Suprapubic skin (tissue), 4 donors: ENCODE measurements around the gene DHTKD1. TPM values are rescaled to one million over a fixed set of nuclear protein-coding genes. Genes with fewer than 3 reads are reported as not detected.
"Not testable (repeated sequence)": the region's sequence is repeated elsewhere in the genome, so short reads cannot be mapped to it uniquely, and the experiment has no call there.

Source experiments
- DNase-seq, 2 donors: peaks; one replicate each; pipeline ENCODE4 v3.0.0-alpha.2; 2019; ENCODE audit warnings: low spot score in 2 of 2
- H3K27ac ChIP-seq: fragments of 200-600 bp; sonication (generic); one replicate; pipeline ENCODE4 v1.5.1; 2019
- H3K27me3 ChIP-seq: fragments of 200-600 bp; sonication (generic); one replicate; pipeline ENCODE4 v1.5.1; 2019
- H3K36me3 ChIP-seq: fragments of 200-600 bp; sonication (generic); one replicate; pipeline ENCODE4 v1.5.1; 2019
- H3K4me1 ChIP-seq: fragments of 200-600 bp; sonication (generic); one replicate; pipeline ENCODE4 v1.5.1; 2019
- H3K4me3 ChIP-seq: fragments of 200-600 bp; sonication (generic); one replicate; pipeline ENCODE4 v1.5.1; 2019; ENCODE audit warnings: mild to moderate bottlenecking
- H3K9me3 ChIP-seq: fragments of 200-600 bp; sonication (generic); one replicate; pipeline ENCODE4 v1.5.1; 2019
- EP300 ChIP-seq: sonication (generic); formaldehyde crosslinking; IDR thresholded peaks from one replicate; pipeline ENCODE4 v1.6.1; 2017; ENCODE audit warnings: antibody characterized with exemption
- POLR2A ChIP-seq, 2 donors: fragments of 450-650 bp; IDR thresholded peaks; one replicate each; pipeline ENCODE4 v1.6.1; 2017; ENCODE audit warnings: antibody characterized with exemption in 2 of 2, mild to moderate bottlenecking in 2 of 2, moderate library complexity in 2 of 2
- POLR2AphosphoS5 ChIP-seq, 3 donors: sonication (generic); formaldehyde crosslinking; IDR thresholded peaks; one replicate each; pipeline ENCODE4 v1.6.1; 2017; ENCODE audit warnings: antibody characterized with exemption in 3 of 3
- WGBS: methylation state at CpG from one replicate; pipeline ENCODE4 v1.1.5; 2018; 5-methylcytosine and 5-hydroxymethylcytosine counted together
- total RNA-seq, 4 donors: library from RNA; depleted of rRNA; stranded (reverse); fragments of >200 nt; gene quantifications; one replicate each; pipeline ENCODE4 v1.1.0, GENCODE V29; 2016
- TF ChIP-seq, protein P1 (sequence below), 2 donors: fragments of 200-600 bp in 1 of 2; fragments of 450-650 bp in 1 of 2; sonication (generic) in 1 of 2; IDR thresholded peaks; one replicate each; pipeline ENCODE4 v1.5.1; 2016 to 2019; ENCODE audit warnings: antibody characterized with exemption in 2 of 2, mild to moderate bottlenecking in 1 of 2, moderate library complexity in 1 of 2

Gene DHTKD1
- total RNA-seq, 4 donors from 2014 or later = 9.1 to 21.2 (median 18.3) TPM

GRCh38 chr10:12063483-12063818 lies 5.3 kb upstream of the DHTKD1 start:
- TF ChIP-seq EP300 = no peak
- TF ChIP-seq POLR2AphosphoS5 (IDR thresholded peaks at IDR 0.05) = no peak
- TF ChIP-seq, protein P1, sequence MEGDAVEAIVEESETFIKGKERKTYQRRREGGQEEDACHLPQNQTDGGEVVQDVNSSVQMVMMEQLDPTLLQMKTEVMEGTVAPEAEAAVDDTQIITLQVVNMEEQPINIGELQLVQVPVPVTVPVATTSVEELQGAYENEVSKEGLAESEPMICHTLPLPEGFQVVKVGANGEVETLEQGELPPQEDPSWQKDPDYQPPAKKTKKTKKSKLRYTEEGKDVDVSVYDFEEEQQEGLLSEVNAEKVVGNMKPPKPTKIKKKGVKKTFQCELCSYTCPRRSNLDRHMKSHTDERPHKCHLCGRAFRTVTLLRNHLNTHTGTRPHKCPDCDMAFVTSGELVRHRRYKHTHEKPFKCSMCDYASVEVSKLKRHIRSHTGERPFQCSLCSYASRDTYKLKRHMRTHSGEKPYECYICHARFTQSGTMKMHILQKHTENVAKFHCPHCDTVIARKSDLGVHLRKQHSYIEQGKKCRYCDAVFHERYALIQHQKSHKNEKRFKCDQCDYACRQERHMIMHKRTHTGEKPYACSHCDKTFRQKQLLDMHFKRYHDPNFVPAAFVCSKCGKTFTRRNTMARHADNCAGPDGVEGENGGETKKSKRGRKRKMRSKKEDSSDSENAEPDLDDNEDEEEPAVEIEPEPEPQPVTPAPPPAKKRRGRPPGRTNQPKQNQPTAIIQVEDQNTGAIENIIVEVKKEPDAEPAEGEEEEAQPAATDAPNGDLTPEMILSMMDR (IDR thresholded peaks at IDR 0.05) = no peak
- TF ChIP-seq POLR2A (IDR thresholded peaks at IDR 0.05) = no peak
- Histone ChIP-seq H3K9me3 (no peaks in the 10 kb centered on the region), H3K27me3 (no peaks in the 10 kb centered on the region), H3K36me3 (no peaks in the 10 kb centered on the region), H3K4me3 (no peak overlapping the region), H3K4me1 (peaks cover 4% of the 10 kb centered on the region), H3K27ac (no peak overlapping the region)
- 79% methylated on average over 3 of the region's 3 CpGs for WGBS
- DNase-seq = no peak

DNA sequence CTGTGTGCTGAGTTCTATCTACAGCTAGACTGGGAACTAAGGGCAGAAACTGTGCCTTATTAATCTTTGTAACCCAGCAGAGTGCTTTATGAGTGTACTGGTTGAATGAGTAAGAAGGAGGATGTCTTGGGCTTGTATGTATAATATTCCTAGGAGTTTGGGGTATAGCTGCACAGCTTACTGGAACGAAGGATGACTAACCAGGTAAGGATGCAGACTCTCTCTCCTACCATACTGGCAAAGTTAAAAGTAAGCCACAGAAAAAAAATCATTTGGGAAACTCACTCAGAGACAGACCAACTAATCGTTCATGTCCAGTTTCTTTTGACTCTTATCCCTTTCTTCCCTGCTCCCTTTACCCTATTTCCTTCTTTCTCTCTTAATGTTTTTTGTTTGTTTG lies 1.4 kb upstream of the DHTKD1 start:
- WGBS = 76% methylated on average over 2 of the region's 2 CpGs
- Histone ChIP-seq H3K27me3 (no peaks in the 10 kb centered on the region), H3K36me3 (no peaks in the 10 kb centered on the region), H3K9me3 (no peaks in the 10 kb centered on the region), H3K4me1 (peaks cover 12% of the 10 kb centered on the region), H3K27ac (no peak overlapping the region), H3K4me3 (no peak overlapping the region)
- no peak for DNase-seq
- TF ChIP-seq EP300 (no peak), POLR2A (IDR thresholded peaks at IDR 0.05) (no peak), POLR2AphosphoS5 (IDR thresholded peaks at IDR 0.05) (no peak)
- TF ChIP-seq, protein P1 (IDR thresholded peaks at IDR 0.05) = no peak

- not testable (repeated sequence) for H3K36me3 ChIP-seq, H3K4me3 ChIP-seq, DNase-seq, H3K27me3 ChIP-seq, H3K27ac ChIP-seq, H3K9me3 ChIP-seq
- peaks cover 12% of the 10 kb centered on the region for H3K4me1 ChIP-seq
- 94% methylated on average over 15 of the region's 15 CpGs for WGBS
These were observed 2.7 kb downstream of the DHTKD1 start for GRCh38 chr10:12071441-12071840.

GRCh38 chr10:12073526-12073925 lies 4.8 kb downstream of the DHTKD1 start:
- H3K27ac ChIP-seq = no peak overlapping the region
- no peak overlapping the region for H3K4me3 ChIP-seq
- WGBS = 68% methylated on average over 4 of the region's 4 CpGs
- no peaks in the 10 kb centered on the region for H3K9me3 ChIP-seq
- peaks cover 7% of the 10 kb centered on the region for H3K4me1 ChIP-seq
- H3K27me3 ChIP-seq = no peaks in the 10 kb centered on the region
- TF ChIP-seq POLR2A (IDR thresholded peaks at IDR 0.05) (no peak), POLR2AphosphoS5 (IDR thresholded peaks at IDR 0.05) (no peak), EP300 (no peak)
- H3K36me3 ChIP-seq = no peaks in the 10 kb centered on the region
- DNase-seq = no peak

DNA sequence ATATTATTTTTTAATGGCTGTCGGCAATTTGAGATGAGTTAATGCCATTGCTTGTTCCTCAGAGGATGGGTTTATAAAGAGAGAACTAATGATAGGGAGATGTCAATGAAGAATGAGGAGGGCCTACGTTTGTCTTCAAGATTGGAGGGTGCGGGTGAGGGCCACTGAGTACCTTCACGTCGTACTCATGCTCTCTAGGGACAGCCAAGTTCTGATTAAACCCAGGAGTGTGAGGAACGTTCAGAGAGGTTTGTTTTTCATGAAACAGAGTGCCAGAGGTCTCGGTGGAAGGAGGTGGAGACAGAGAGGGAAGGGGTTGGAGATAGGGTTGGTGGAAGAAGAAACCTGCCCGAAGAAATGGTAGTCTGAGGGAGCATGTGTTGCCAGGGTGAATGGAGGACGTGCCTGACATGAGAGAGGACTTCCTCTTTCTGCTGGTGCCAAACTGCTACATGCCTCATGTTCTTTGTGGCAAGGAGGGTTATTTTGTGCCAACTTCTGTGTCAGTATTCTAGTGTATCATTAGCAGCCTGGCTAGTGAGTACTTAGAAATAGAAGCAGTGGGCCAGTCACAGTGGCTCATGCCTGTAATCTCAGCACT lies 8.9 kb downstream of the DHTKD1 start:
- no peaks in the 10 kb centered on the region for H3K27me3 ChIP-seq
- TF ChIP-seq POLR2A (IDR thresholded peaks at IDR 0.05) (no peak), POLR2AphosphoS5 (IDR thresholded peaks at IDR 0.05) (no peak), EP300 (no peak)
- TF ChIP-seq, protein P1 (IDR thresholded peaks at IDR 0.05) = no peak
- no peaks in the 10 kb centered on the region for H3K4me1 ChIP-seq
- H3K36me3 ChIP-seq = peaks cover 2% of the 10 kb centered on the region
- DNase-seq = no peak
- H3K27ac ChIP-seq = no peak overlapping the region
- H3K9me3 ChIP-seq = no peaks in the 10 kb centered on the region
- 71% methylated on average over 9 of the region's 9 CpGs for WGBS
- H3K4me3 ChIP-seq = no peak overlapping the region

- TF ChIP-seq POLR2A (IDR thresholded peaks at IDR 0.05) (no peak), EP300 (no peak), POLR2AphosphoS5 (IDR thresholded peaks at IDR 0.05) (no peak)
- TF ChIP-seq, protein P1 (IDR thresholded peaks at IDR 0.05) = no peak
- WGBS = 91% methylated on average over 4 of the region's 8 CpGs
- Histone ChIP-seq H3K27me3 (no peaks in the 10 kb centered on the region), H3K27ac (no peak overlapping the region), H3K4me3 (no peak overlapping the region), H3K36me3 (peaks cover 23% of the 10 kb centered on the region), H3K4me1 (no peaks in the 10 kb centered on the region), H3K9me3 (no peaks in the 10 kb centered on the region)
- DNase-seq = no peak
These were observed 12.7 kb downstream of the DHTKD1 start for GRCh38 chr10:12081470-12081869.
